PC-9 (cell line): ENCODE measurements around the gene DCHS1.

Experiments
- EZH2 ChIP-seq: fragments of 200-600 bp; sonication (generic); IDR thresholded peaks from 2 replicates; pipeline ENCODE4 v1.8.0; 2017; ENCODE audit warnings: antibody characterized with exemption, low read depth
- TF ChIP-seq, protein P1 (sequence below): fragments of 200-600 bp; sonication (generic); conservative IDR thresholded peaks from 2 replicates; pipeline ENCODE4 v1.6.1; 2017; ENCODE audit warnings: mixed run types, antibody characterized with exemption, mild to moderate bottlenecking, moderate library complexity

DNA sequence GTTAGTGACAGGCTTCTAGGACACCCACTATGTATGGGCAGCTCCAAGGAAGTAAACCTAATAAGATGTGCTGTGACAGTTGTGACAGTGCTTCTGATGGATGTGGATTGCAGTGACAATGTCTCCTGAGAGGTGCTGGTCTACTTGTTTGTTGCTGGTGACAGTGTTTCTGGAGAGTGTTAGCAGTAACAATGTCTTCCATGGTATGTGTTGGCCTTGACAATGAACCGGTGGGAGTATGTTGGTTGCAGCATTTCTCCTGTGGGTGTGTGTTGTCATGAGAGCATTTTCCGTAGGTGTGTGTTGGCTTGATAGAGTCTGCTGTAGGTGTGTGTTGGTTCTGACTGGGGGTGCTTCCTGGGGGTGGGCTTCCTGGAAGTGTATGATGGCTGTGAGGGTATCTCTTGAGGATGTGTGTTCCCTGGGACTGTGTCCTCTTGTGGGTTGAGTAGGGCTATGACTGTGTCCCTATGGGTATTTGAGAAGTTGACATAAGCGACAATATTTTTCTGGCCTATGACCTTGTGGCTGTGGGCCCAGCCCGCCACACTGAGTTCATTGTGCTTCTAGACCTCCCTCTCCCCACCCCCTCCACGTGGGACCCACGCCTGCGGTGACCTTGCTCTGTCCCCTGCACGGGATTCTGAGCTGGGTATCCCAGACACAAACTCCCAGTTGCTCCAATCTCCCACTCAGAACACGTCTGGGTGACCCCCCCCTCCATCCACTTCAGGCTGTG lies 1.2 kb downstream of the DCHS1 start:
- TF ChIP-seq, protein P1, sequence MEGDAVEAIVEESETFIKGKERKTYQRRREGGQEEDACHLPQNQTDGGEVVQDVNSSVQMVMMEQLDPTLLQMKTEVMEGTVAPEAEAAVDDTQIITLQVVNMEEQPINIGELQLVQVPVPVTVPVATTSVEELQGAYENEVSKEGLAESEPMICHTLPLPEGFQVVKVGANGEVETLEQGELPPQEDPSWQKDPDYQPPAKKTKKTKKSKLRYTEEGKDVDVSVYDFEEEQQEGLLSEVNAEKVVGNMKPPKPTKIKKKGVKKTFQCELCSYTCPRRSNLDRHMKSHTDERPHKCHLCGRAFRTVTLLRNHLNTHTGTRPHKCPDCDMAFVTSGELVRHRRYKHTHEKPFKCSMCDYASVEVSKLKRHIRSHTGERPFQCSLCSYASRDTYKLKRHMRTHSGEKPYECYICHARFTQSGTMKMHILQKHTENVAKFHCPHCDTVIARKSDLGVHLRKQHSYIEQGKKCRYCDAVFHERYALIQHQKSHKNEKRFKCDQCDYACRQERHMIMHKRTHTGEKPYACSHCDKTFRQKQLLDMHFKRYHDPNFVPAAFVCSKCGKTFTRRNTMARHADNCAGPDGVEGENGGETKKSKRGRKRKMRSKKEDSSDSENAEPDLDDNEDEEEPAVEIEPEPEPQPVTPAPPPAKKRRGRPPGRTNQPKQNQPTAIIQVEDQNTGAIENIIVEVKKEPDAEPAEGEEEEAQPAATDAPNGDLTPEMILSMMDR = no peak
- no peak for TF ChIP-seq EZH2
